Right atrium auricular region (tissue), 2 donors: Measurements from ENCODE around the gene CPLANE2. TPM values are rescaled to one million over a fixed set of nuclear protein-coding genes. Genes with fewer than 3 reads are reported as not detected.

ENCODE experiments used
- DNase-seq: peaks from one replicate; pipeline ENCODE4 v3.0.0-alpha.2; 2019; ENCODE audit warnings: low spot score
- H3K27ac ChIP-seq, 2 donors: fragments of 200-600 bp; sonication (generic); 1 replicate in 1 of 2; 2 replicates in 1 of 2; pipeline ENCODE4 v1.5.1; 2016 to 2019
- H3K27me3 ChIP-seq, 2 donors: fragments of 200-600 bp; sonication (generic); one replicate each; pipeline versions ENCODE4 v1.5.1 to v1.6.0; 2017 to 2019
- H3K36me3 ChIP-seq: fragments of 200-600 bp; sonication (generic); one replicate; pipeline ENCODE4 v1.5.1; 2016
- H3K4me1 ChIP-seq, 2 donors: fragments of 200-600 bp; sonication (generic); one replicate each; pipeline versions ENCODE4 v1.5.1 to v1.6.0; 2017 to 2019
- H3K4me3 ChIP-seq, 2 donors: fragments of 200-600 bp; sonication (generic); 1 replicate in 1 of 2; 2 replicates in 1 of 2; pipeline ENCODE4 v1.5.1; 2017 to 2019; ENCODE audit warnings: mild to moderate bottlenecking in 1 of 2, moderate library complexity in 1 of 2
- H3K9me3 ChIP-seq, 2 donors: fragments of 200-600 bp; sonication (generic); one replicate each; pipeline ENCODE4 v1.5.1; 2019
- CTCF ChIP-seq, 2 donors: fragments of 200-600 bp; sonication (generic); IDR thresholded peaks; one replicate each; pipeline ENCODE4 v1.5.1; 2019; ENCODE audit warnings: antibody characterized with exemption in 2 of 2
- total RNA-seq, 2 donors: library from RNA; depleted of rRNA; stranded (reverse); fragments of >200 nt; gene quantifications; one replicate each; pipeline ENCODE4 v1.1.0, GENCODE V29; 2016

Gene CPLANE2
- total RNA-seq, 2 donors from 2014 or later: 4.4 to 5.0 TPM

- H3K27me3 ChIP-seq: no peaks in the 10 kb centered on the region
- H3K27ac ChIP-seq: peak overlapping the region in 1 of 2 donors; percentile 52
- peaks cover 0 to 39% of the 10 kb centered on the region in 2 donors for H3K4me1 ChIP-seq
- H3K9me3 ChIP-seq: no peaks in the 10 kb centered on the region
- peak; percentile 94 for DNase-seq
- H3K36me3 ChIP-seq: peaks cover 7% of the 10 kb centered on the region
- no peak overlapping the region for H3K4me3 ChIP-seq
- TF ChIP-seq CTCF (IDR thresholded peaks at IDR 0.05): peak; percentile 73 to 88
Observed at GRCh38 chr1:16243936-16244649, 7.1 kb upstream of the CPLANE2 start.

- H3K36me3 ChIP-seq: peaks cover 7% of the 10 kb centered on the region
- no peak overlapping the region for H3K4me3 ChIP-seq
- TF ChIP-seq CTCF (IDR thresholded peaks at IDR 0.05): no peak
- no peak overlapping the region for H3K27ac ChIP-seq
- H3K9me3 ChIP-seq: no peaks in the 10 kb centered on the region
- no peak for DNase-seq
- peaks cover 0 to 30% of the 10 kb centered on the region in 2 donors for H3K4me1 ChIP-seq
- H3K27me3 ChIP-seq: no peaks in the 10 kb centered on the region
Observed at GRCh38 chr1:16243215-16243610, 6.2 kb upstream of the CPLANE2 start.

- Histone ChIP-seq H3K4me1 (peaks cover 0 to 27% of the 10 kb centered on the region in 2 donors), H3K4me3 (no peak overlapping the region), H3K27ac (no peak overlapping the region), H3K27me3 (no peaks in the 10 kb centered on the region), H3K36me3 (peaks cover 7% of the 10 kb centered on the region), H3K9me3 (no peaks in the 10 kb centered on the region)
- DNase-seq: no peak
- no peak for TF ChIP-seq CTCF (IDR thresholded peaks at IDR 0.05)
Observed at GRCh38 chr1:16242556-16243214, 5.7 kb upstream of the CPLANE2 start.

- Histone ChIP-seq H3K27ac (no peak overlapping the region), H3K4me3 (no peak overlapping the region), H3K36me3 (no peaks in the 10 kb centered on the region), H3K9me3 (no peaks in the 10 kb centered on the region), H3K4me1 (peaks cover 0 to 27% of the 10 kb centered on the region in 2 donors), H3K27me3 (no peaks in the 10 kb centered on the region)
- TF ChIP-seq CTCF (IDR thresholded peaks at IDR 0.05): no peak
- no peak for DNase-seq
Observed at GRCh38 chr1:16241221-16241708, 4.3 kb upstream of the CPLANE2 start.

GRCh38 chr1:16239972-16240491 is 3.0 kb upstream of the CPLANE2 start:
- H3K4me3 ChIP-seq: no peak overlapping the region
- H3K4me1 ChIP-seq: peaks cover 0 to 33% of the 10 kb centered on the region in 2 donors
- no peak overlapping the region for H3K27ac ChIP-seq
- TF ChIP-seq CTCF (IDR thresholded peaks at IDR 0.05): no peak
- H3K27me3 ChIP-seq: no peaks in the 10 kb centered on the region
- no peak for DNase-seq
- no peaks in the 10 kb centered on the region for H3K36me3 ChIP-seq
- no peaks in the 10 kb centered on the region for H3K9me3 ChIP-seq
